ENCODE results near the gene PCDHGA7. TPM values are rescaled to one million over a fixed set of nuclear protein-coding genes. Genes with fewer than 3 reads are reported as not detected.

The PCDHGA7 gene
- total and polyA plus RNA-seq, 2 donors (not counting 3 experiments of a cell fraction or from before 2014, with no cell fraction given): 0.84 to 1.8 TPM

GRCh38 chr5:141343242-141343952 is 39.1 kb upstream of the PCDHGA7 start, which contains the start of gene PCDHGA3:
PCDHGA3 (plus strand) TSS chr5:141343829; CDS start chr5:141344034, 205 bp downstream.
- intact Hi-C loops (cut with micrococcal nuclease) (loop anchor here (2.0 kb wide), 1 partner anchor 23 kb away; the partner anchor contains the start of gene TAF7), dilution Hi-C loops (cut with MboI; ENCODE audit: extremely low pct_ligation_motif_present, low sequenced_read_pairs) (no loop called here)
- peak within 1 kb of the TSS; percentile 86 for H2AFZ ChIP-seq (ENCODE audit: low read depth, low read length)
- ChIA-PET CTCF (interaction anchor here (0.8 to 3.8 kb wide), 26 partner anchors 9 to 224 kb away, joined by 3 to 38 read pairs (median 5); partner anchors contain the start of genes PCDHB9, PCDHGA1, PCDHGA10 and PCDHGA12), POLR2A (interaction anchor here (1.3 kb wide), 1 partner anchor 23 kb away, joined by 3 read pairs; the partner anchor contains the start of gene TAF7)
- TF ChIP-seq FOS (IDR thresholded peaks at IDR 0.05; ENCODE audit: borderline replicate concordance, insufficient read depth, low read length): no peak
- TF ChIP-seq, protein P1, sequence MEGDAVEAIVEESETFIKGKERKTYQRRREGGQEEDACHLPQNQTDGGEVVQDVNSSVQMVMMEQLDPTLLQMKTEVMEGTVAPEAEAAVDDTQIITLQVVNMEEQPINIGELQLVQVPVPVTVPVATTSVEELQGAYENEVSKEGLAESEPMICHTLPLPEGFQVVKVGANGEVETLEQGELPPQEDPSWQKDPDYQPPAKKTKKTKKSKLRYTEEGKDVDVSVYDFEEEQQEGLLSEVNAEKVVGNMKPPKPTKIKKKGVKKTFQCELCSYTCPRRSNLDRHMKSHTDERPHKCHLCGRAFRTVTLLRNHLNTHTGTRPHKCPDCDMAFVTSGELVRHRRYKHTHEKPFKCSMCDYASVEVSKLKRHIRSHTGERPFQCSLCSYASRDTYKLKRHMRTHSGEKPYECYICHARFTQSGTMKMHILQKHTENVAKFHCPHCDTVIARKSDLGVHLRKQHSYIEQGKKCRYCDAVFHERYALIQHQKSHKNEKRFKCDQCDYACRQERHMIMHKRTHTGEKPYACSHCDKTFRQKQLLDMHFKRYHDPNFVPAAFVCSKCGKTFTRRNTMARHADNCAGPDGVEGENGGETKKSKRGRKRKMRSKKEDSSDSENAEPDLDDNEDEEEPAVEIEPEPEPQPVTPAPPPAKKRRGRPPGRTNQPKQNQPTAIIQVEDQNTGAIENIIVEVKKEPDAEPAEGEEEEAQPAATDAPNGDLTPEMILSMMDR (IDR thresholded peaks at IDR 0.05; ENCODE audit: extremely low read depth in 1 of 2, insufficient read depth in 1 of 2, low read depth in 1 of 2, low read length in 2 of 2): peak; percentile 29 to 53
- FAIRE-seq (peak; percentile 56), DNase-seq (ENCODE audit: low read depth, low spot score) (peak; percentile 53)
- no peaks in the 10 kb centered on the region for H3K79me2 ChIP-seq (ENCODE audit: control insufficient read depth, insufficient read depth, low read length)
- H3K27me3 ChIP-seq (ENCODE audit: control insufficient read depth in 2 of 2, insufficient read depth in 2 of 2, low read length in 2 of 2): peaks cover 10 to 29% of the 10 kb centered on the region in 2 experiments
- H3K9me3 ChIP-seq (replicated peaks; ENCODE audit: control insufficient read depth, insufficient read depth, low read length): no peaks in the 10 kb centered on the region
- H3K27ac ChIP-seq (ENCODE audit: insufficient read depth, low read depth, low read length): no peak within 1 kb of the TSS
- H3K4me2 ChIP-seq (ENCODE audit: insufficient read depth, low read length): peak within 1 kb of the TSS; percentile 65
- no peaks in the 10 kb centered on the region for H3K9me1 ChIP-seq (replicated peaks; ENCODE audit: control insufficient read depth, extremely low read depth, insufficient read depth, low read length)
- H3K36me3 ChIP-seq (ENCODE audit: control insufficient read depth in 2 of 2, extremely low read depth in 1 of 2, insufficient read depth in 2 of 2, low read length in 2 of 2): no peaks in the 10 kb centered on the region
- peaks cover 3% of the 10 kb centered on the region for H3K4me1 ChIP-seq (ENCODE audit: control insufficient read depth, extremely low read depth, insufficient read depth, low read length)
- peak within 1 kb of the TSS in 2 of 3 experiments; percentile 17 to 59 for H3K4me3 ChIP-seq (replicated peaks in 1 of 3; ENCODE audit: insufficient read depth in 1 of 3, low read depth in 1 of 3, low read length in 3 of 3)
- peak within 1 kb of the TSS; percentile 49 for H3K9ac ChIP-seq (replicated peaks; ENCODE audit: extremely low read depth, insufficient read depth, low read length)
- H4K20me1 ChIP-seq (replicated peaks; ENCODE audit: control insufficient read depth, extremely low read depth, insufficient read depth, low read length): no peaks in the 10 kb centered on the region
- BruUV-seq (replicated peaks): no TSS peak
